Measurements from ENCODE around the gene SEPHS2.

The SEPHS2 gene

DNA sequence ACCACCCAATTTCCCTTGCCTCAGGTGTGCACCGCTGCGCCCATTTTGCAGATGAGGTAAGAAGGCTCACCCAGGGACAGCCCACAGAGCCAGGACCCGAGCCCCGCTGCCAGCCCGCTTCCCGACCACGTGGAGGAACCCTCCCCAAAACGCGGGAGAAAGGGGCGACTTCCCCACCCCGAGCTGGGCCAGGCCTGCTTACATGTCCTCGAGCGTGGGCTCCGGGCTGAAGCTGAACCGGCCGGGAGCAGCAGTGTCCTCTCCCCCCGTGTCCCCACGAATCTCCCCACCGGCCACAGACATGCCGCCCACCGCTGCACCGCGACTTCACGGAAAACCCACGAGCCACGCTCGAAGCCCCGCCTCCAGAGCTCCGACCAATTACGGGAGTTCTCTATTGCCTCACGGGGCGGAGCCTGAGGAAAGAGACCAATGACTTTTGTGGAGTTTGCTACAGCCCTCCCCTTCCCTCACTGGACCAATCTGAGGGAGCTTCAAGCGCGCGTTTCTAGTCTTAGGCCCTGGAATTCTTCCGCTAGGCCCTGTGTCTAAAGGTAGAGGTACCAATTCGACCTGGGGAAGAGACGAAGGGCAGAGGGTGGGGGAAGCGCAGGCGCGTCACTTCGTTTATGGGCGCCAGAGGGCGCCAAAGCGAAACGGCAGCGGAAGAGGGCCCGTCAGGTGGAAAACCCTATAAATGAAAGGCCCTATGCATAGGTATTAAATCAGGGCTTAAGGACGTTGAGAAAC, 15.8 kb downstream of the SEPHS2 start, which contains the start of gene DCTPP1:
Gene DCTPP1, minus strand, starts transcription at position 353 of the 750 bp plus-strand sequence. Its CDS starts 50 bp downstream, at position 303.
- DNase-seq (ENCODE audit: low spot score), result peak; percentile 100

- no peak for DNase-seq (ENCODE audit: low spot score)
Observed at GRCh38 chr16:30429418-30429677, 16.3 kb downstream of the SEPHS2 start.

DNA sequence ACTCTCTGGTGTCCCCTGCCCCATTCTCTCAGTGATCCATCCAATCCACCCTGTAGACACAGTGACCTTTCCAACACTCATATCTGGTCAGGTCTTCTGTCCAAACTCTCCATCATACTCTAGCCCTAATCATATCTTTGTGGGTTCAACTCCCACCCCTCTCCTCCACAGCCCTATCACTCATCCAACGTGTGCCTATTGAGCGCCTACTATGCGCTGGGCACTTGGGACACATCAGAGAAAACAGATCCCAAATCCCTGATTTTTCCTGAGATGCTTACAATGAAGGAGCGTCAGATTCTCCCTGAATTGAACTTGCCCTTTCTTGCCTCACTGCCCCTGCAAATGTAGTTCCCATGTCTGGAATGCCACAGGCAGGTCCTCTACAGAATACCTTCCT, 17.6 kb downstream of the SEPHS2 start:
- no peak for DNase-seq (ENCODE audit: low spot score)

DNA sequence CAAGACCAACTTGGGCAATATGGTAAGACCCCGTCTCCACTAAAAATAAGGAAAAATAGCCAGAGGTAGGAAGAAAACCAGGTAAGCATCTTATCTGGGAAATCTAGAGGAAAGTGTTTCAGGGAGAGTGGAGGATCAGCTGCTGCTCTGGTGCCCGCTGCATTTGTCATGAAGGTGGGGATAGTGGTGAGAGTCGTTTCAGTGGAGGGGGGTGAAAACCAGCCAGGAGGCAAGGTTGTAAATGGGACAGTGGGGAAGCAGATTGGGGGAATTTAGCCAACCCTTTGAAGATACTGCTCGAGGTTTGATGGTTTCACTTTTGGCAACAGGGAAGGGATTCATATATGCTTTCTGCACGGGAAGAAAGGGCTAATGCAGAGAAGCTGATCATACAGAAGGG, 24.7 kb downstream of the SEPHS2 start:
- DNase-seq (ENCODE audit: low spot score), result no peak

DNA sequence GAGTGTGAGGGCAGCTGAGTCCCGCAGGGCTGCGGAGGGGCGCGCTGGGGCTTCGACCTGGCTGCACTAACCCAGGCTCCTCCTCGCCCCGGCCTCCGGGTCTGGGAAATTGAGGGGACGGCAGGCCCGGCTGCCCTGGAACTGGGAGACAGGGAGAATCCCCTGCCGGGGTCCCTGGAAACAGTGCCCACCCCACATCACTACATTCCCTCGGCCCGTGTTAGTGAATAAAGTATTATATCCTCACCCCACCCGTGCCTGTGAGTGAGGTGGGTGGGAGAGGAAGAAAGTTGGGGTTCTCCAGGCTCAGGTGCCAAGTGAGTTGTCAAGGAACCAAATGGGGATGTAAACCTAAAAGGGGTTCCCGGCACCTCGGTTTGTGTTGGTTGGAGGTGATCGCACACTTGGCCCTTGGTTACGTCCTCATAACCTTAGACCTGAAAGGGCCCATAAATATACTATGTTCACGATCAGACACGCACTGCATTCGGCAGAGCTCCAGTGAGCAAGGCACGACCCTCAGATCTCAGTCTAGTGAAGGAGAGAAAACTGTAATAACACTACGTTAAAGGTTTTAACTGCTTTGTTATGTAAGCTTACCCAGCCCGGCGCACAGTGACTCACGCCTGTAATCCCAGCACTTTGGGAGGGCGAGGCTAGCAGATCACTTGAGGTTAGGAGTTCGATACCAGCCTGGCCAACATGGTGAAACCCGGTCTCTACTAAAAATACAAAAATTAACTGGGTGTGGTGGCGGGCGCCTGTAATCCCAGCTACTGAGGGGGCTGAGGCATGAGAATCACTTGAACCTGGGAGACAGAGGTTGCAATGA, 27.1 kb downstream of the SEPHS2 start:
- DNase-seq (ENCODE audit: low spot score), result no peak

DNA sequence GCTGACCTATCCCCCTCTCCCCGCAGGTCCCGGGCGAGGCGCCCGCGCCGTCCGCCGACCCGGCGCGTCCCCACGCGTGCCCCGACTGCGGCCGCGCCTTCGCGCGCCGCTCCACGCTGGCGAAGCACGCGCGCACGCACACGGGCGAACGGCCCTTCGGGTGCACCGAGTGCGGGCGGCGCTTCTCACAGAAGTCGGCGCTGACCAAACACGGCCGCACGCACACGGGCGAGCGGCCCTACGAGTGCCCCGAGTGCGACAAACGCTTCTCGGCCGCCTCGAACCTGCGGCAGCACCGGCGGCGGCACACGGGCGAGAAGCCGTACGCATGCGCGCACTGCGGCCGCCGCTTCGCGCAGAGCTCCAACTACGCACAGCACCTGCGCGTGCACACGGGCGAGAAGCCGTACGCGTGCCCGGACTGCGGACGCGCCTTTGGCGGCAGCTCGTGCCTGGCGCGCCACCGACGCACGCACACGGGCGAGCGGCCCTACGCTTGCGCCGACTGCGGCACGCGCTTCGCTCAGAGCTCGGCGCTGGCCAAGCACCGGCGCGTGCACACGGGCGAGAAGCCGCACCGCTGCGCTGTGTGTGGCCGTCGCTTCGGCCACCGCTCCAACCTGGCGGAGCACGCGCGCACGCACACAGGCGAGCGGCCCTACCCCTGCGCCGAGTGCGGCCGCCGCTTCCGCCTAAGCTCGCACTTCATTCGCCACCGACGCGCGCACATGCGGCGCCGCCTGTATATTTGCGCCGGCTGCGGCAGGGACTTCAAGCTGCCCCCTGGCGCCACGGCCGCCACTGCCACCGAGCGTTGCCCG, 27.9 kb downstream of the SEPHS2 start:
- peak; percentile 80 for DNase-seq (ENCODE audit: low spot score)

- DNase-seq (ENCODE audit: low spot score), result no peak
Observed at GRCh38 chr16:30416624-30417528, 28.8 kb downstream of the SEPHS2 start.

DNA sequence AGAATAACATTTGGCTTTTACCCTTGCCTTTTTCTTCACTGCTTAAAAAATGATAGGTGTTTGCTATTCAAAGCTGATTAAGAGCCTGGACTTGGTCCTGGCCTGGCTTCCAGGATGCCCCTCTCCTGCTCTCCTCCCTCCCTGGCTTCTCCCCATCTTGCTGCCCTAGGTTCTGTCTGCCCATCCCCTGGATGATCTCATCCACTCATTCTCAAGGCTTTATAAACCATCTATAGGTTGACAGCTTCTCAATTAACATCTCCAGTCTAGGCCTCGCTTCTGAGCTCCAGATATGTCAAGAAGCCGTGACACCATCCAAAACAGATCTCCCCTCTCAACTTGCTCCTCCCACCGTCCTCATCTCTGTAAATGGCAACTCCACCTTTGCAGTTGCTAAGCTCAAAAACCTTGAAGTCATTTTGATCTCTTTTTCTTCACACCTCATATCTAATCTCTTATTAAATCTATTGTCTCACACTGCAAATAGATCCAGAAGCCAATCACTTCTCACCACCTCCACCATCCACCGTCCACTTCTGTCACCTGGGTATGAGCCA, 29.5 kb downstream of the SEPHS2 start:
- no peak for DNase-seq (ENCODE audit: low spot score)

GRCh38 chr16:30414159-30414558, 31.5 kb downstream of the SEPHS2 start:
- no peak for DNase-seq (ENCODE audit: low spot score)

- DNase-seq (ENCODE audit: low spot score), result no peak
Observed at GRCh38 chr16:30413112-30413806, 32.4 kb downstream of the SEPHS2 start.

GRCh38 chr16:30409125-30410060, 36.3 kb downstream of the SEPHS2 start:
- DNase-seq (ENCODE audit: low spot score), result peak; percentile 96

- peak; percentile 27 for DNase-seq (ENCODE audit: low spot score)
Observed at GRCh38 chr16:30407804-30408534, 37.7 kb downstream of the SEPHS2 start.

DNA sequence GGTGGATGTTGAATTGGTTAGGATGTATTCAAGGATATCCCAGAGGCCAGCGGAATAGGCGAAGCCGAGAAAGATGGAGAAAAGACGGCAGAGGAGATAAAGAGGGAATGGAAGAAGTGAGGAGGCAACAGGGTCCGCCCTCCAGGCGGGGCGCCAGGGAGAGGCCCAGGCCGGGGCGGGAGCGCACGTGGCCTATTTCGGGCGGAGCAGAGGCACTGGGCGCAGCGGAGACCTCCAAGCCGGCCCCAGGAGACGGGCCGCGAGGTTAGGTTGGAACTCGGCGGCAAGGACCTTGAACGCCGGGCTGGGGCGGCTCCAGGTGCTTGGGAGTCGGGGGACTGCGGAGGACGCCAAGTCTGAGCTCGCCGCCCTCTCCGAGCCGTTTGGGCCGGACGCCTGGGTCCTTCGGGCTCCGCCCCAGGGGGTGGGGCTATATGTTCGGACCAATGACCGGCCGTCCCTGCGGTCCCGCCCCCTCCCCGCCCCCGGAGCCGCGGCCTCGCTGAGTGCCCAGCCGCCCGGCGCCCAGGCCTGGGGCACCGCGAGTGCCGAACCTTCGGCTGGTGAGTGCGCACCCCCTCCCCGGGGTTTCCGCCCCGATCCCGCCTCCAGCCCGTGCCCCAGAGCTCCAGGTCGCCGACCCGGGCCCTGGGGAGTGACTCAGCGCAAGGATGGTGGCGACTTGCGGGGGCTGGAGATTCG, 38.4 kb downstream of the SEPHS2 start, which contains the start of gene ZNF771:
Gene ZNF771, plus strand, starts transcription at position 505 of the 702 bp plus-strand sequence. CDS start 448 bp downstream, outside the sequence.
- DNase-seq (ENCODE audit: low spot score), result peak; percentile 92

DNA sequence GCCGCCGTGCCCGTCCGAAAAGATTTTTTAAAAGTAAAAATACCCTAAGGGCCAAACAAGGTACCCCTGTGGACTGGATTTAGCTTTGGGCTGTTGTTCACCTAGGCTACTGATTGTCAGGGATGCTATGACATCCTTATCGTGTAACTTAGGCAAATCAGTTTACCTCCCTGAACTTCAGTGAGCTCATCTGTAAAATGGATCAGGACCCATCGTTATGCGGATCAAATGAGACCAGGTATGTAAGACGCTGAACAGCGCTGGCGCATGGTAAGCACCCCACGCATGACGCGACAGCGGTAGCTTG, 38.9 kb downstream of the SEPHS2 start:
- DNase-seq (ENCODE audit: low spot score), result no peak

GRCh38 chr16:30401768-30402425, 43.8 kb downstream of the SEPHS2 start:
- DNase-seq (ENCODE audit: low spot score), result no peak

DNA sequence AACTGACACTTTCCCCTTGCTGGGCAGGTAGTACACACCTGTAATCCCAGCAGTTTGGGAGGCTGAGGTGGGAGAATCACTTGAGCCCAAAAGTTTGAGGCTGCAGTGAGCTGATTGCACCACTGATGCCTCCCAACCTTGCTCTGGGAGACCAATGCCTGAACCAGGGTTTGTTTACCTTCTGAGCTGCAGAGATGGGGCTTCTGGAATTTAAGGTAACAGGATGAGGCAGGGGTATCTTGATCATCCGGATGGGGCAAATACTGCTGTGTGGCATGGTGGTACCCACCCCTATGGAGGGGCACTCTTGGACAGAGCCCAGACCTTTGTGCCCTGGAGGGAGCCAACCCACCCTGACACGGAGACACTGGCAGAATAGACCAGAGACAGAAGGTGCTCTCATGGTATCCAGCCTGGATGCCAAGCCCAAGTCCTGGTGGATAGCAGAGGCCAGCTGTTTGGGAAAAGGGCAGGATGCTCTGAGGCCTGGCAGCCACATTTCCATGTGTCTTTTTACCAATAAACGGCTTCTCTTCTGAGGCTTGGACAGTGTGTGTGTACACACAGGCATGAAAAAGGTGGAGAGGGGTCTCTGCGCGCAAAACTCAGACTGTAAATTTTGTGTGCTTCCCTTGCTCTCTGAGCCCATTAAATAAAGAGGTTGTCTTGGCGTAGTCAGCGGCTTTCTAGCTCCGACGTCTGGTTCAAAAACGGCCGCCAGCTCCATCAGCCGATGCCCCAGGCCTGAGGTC, 46.1 kb downstream of the SEPHS2 start:
- no peak for DNase-seq (ENCODE audit: low spot score)
